ENCODE results near the gene EIF4G3. TPM values are rescaled to one million over a fixed set of nuclear protein-coding genes. Genes with fewer than 3 reads are reported as not detected.

Gene EIF4G3
- total RNA-seq, 4 donors from 2014 or later, result 82.1 to 143 (median 101) TPM

DNA sequence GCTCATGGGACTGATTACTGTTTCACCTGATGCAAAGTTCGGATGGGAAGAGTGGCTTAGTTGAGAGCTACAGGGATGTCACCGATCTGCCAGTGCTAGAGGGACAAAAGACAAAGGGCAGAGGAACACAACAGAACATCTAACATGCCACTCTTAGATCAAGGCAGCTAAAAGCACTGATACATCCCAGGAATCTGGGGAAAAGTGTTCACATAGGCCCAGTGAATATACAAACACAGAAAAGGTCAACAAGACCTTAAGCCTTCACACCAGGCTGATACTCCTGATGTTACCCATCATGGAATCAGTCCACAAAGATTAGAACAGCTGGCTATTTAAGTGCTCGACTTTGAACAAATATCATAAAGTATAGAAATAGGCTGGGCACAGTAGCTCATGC is 163.2 kb downstream of the EIF4G3 start:
- intact Hi-C loops (cut with DNase I; ENCODE audit: low total_unique reads) (no loop called here), in situ Hi-C loops (cut with MboI; ENCODE audit: low pct_ligation_motif_present in 1 of 4, low pct_unique_long_range_greater_than_20kb in 1 of 4, low sequenced_read_pairs in 3 of 4) (no loop called here)
- no peak for TF ChIP-seq EP300 (IDR thresholded peaks at IDR 0.05; ENCODE audit: low read depth)
- no peak for TF ChIP-seq POLR2A (IDR thresholded peaks at IDR 0.05)
- TF ChIP-seq POLR2AphosphoS5 (IDR thresholded peaks at IDR 0.05), result no peak
- TF ChIP-seq, protein P1, sequence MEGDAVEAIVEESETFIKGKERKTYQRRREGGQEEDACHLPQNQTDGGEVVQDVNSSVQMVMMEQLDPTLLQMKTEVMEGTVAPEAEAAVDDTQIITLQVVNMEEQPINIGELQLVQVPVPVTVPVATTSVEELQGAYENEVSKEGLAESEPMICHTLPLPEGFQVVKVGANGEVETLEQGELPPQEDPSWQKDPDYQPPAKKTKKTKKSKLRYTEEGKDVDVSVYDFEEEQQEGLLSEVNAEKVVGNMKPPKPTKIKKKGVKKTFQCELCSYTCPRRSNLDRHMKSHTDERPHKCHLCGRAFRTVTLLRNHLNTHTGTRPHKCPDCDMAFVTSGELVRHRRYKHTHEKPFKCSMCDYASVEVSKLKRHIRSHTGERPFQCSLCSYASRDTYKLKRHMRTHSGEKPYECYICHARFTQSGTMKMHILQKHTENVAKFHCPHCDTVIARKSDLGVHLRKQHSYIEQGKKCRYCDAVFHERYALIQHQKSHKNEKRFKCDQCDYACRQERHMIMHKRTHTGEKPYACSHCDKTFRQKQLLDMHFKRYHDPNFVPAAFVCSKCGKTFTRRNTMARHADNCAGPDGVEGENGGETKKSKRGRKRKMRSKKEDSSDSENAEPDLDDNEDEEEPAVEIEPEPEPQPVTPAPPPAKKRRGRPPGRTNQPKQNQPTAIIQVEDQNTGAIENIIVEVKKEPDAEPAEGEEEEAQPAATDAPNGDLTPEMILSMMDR (IDR thresholded peaks at IDR 0.05), result no peak
- no peaks in the 10 kb centered on the region for H3K36me3 ChIP-seq
- peaks cover 0 to 10% (median 4%) of the 10 kb centered on the region in 4 donors for H3K4me1 ChIP-seq
- H3K27me3 ChIP-seq, result no peaks in the 10 kb centered on the region
- no peak for DNase-seq
- 63 to 64% methylated on average over 3 of the region's 3 CpGs for WGBS, 2 donors (ENCODE audit: low coverage in 1 of 2)
- H3K4me3 ChIP-seq, result no peak overlapping the region
- H3K27ac ChIP-seq, result peak overlapping the region in 1 of 4 donors; percentile 26
- H3K9me3 ChIP-seq, result no peaks in the 10 kb centered on the region

DNA sequence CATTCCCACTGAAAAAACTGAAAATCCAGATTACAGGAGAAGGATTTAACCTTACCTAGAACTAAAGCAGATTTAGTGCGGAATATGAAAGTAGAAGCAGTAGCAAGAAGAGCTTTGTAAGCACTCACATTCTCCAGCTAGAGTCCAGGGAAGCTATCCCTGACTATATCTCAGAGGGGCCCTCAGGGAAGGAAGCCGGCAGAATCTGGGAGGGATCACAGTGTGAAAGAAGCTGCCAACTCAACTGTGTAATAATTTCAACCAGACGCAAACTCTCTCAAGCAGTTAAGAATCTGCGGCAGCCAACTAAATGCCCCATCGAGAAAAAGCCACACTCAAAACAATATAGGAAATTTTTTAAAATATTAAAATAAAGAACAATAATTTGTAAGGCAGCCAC is 163.8 kb downstream of the EIF4G3 start:
- WGBS, 2 donors (ENCODE audit: low coverage in 1 of 2), result 80 to 81% methylated on average over 5 of the region's 5 CpGs
- peak overlapping the region in 2 of 4 donors; percentile 26 to 36 for H3K27ac ChIP-seq

DNA sequence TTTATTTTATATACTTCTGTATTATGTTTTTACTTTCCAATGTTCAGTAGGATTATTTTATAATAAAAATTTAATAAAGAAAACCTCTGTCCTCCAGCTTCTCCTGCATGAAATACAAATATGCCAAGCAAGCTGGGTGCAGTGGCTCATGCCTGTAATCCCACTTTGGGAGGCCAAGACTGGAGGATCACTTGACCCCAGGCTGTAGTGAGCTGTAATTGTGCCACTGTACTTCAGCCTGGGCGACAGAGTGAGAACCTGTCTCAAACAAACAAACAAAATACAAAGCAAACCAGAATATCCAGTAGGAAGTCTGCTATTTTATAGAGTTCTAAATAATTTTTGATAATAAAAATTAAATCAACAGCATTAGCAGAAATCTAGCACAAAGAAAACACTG is 168.8 kb downstream of the EIF4G3 start:
- in situ Hi-C loops (cut with MboI; ENCODE audit: low pct_ligation_motif_present in 1 of 4, low pct_unique_long_range_greater_than_20kb in 1 of 4, low sequenced_read_pairs in 3 of 4), result no loop called here
- Histone ChIP-seq H3K36me3 (no peaks in the 10 kb centered on the region), H3K27ac (no peak overlapping the region), H3K4me1 (peaks cover 0 to 4% (median 0%) of the 10 kb centered on the region in 4 donors), H3K27me3 (no peaks in the 10 kb centered on the region), H3K4me3 (no peak overlapping the region), H3K9me3 (no peaks in the 10 kb centered on the region)
- WGBS, 2 donors (ENCODE audit: low coverage in 1 of 2), result 80 to 93% methylated on average over 1 of the region's 1 CpG
- no peak for DNase-seq
- intact Hi-C loops (cut with DNase I; ENCODE audit: low total_unique reads), result no loop called here
- TF ChIP-seq POLR2AphosphoS5 (IDR thresholded peaks at IDR 0.05) (no peak), POLR2A (IDR thresholded peaks at IDR 0.05) (no peak), EP300 (IDR thresholded peaks at IDR 0.05; ENCODE audit: low read depth) (no peak)
- TF ChIP-seq, protein P1 (IDR thresholded peaks at IDR 0.05), result no peak

More for the DNA sequence above, 163.8 kb downstream of the EIF4G3 start:
- no peaks in the 10 kb centered on the region for H3K9me3 ChIP-seq
- intact Hi-C loops (cut with DNase I; ENCODE audit: low total_unique reads), result no loop called here
- no peak for TF ChIP-seq POLR2AphosphoS5 (IDR thresholded peaks at IDR 0.05)
- TF ChIP-seq, protein P1 (IDR thresholded peaks at IDR 0.05), result no peak
- TF ChIP-seq EP300 (IDR thresholded peaks at IDR 0.05; ENCODE audit: low read depth), result no peak
- TF ChIP-seq POLR2A (IDR thresholded peaks at IDR 0.05), result no peak
- no peak overlapping the region for H3K4me3 ChIP-seq
- no peaks in the 10 kb centered on the region for H3K36me3 ChIP-seq
- H3K27me3 ChIP-seq, result no peaks in the 10 kb centered on the region
- H3K4me1 ChIP-seq, result peaks cover 0 to 10% (median 4%) of the 10 kb centered on the region in 4 donors
- DNase-seq, result no peak
- in situ Hi-C loops (cut with MboI; ENCODE audit: low pct_ligation_motif_present in 1 of 4, low pct_unique_long_range_greater_than_20kb in 1 of 4, low sequenced_read_pairs in 3 of 4), result no loop called here

DNA sequence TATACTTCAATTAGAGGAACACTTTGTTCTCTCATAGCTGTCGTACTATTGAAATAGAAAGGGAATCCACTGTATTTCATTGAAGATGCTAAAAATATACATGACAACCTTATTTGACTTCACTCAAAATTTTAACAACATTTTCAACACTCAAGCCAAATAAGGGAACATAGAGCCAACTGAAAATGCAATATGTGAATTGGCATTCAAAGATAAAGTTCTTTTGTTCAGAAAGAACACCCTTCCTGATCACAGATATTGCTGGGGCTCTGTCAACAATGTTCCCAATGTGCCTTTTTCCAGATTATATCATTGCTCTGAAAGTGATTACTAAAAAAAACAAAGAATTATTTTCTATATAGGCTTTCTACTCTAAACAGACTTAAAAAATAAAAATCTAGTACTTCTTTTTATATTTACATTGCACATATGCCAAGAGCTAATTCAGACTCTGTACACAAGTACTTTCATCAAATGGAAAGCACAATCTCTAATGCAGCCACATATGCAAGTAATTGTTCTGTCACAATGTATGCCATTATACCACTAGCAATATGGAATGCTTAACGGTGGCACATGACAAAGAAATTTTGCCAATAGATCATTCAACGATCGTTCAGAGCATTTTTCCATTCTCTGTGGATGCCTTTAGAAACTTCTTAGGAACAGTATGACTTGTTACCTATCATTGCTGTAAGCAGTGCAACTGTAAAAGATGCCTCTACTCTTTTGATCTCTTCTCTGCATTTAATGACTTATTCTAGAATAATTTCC is 171.0 kb downstream of the EIF4G3 start:
- intact Hi-C loops (cut with DNase I; ENCODE audit: low total_unique reads), result no loop called here

More for the DNA sequence above, 171.0 kb downstream of the EIF4G3 start:
- no peaks in the 10 kb centered on the region for H3K27me3 ChIP-seq
- peaks cover 0 to 7% (median 0%) of the 10 kb centered on the region in 4 donors for H3K4me1 ChIP-seq
- in situ Hi-C loops (cut with MboI; ENCODE audit: low pct_ligation_motif_present in 1 of 4, low pct_unique_long_range_greater_than_20kb in 1 of 4, low sequenced_read_pairs in 3 of 4), result no loop called here
- no peak for DNase-seq
- no peaks in the 10 kb centered on the region for H3K9me3 ChIP-seq
- no peak for TF ChIP-seq POLR2AphosphoS5 (IDR thresholded peaks at IDR 0.05)
- no peak for TF ChIP-seq EP300 (IDR thresholded peaks at IDR 0.05; ENCODE audit: low read depth)
- TF ChIP-seq POLR2A (IDR thresholded peaks at IDR 0.05), result no peak
- TF ChIP-seq, protein P1 (IDR thresholded peaks at IDR 0.05), result no peak
- 63 to 70% methylated on average over 4 of the region's 4 CpGs for WGBS, 2 donors (ENCODE audit: low coverage in 1 of 2)
- H3K36me3 ChIP-seq, result no peaks in the 10 kb centered on the region
- H3K4me3 ChIP-seq, result no peak overlapping the region
- H3K27ac ChIP-seq, result no peak overlapping the region

All from transverse colon (tissue), 4 donors.